H1 (cell line): Measurements from ENCODE around the gene MRPS27. TPM values are rescaled to one million over a fixed set of nuclear protein-coding genes. Genes with fewer than 3 reads are reported as not detected.

ENCODE experiments used
- CTCF ChIA-PET: fragments of 300-600 bp; sonication (Branson Sonifier 250); formaldehyde crosslinking; loops from one replicate; lab custom pipeline; 2021; ENCODE audit not compliant: partially characterized antibody; lab: Charles Lee
- POLR2A ChIA-PET: fragments of 300-600 bp; sonication (Branson Sonifier 250); formaldehyde crosslinking; loops from one replicate; lab custom pipeline; 2021; ENCODE audit warnings: inconsistent platforms; ENCODE audit not compliant: partially characterized antibody; lab: Charles Lee
- DNase-seq, 2 experiments: peaks; one replicate each; pipeline versions ENCODE4 v3.0.0 to v3.0.0-alpha.2; 2010 to 2022; ENCODE audit warnings: low spot score in 2 of 2, low read depth in 1 of 2, mixed read lengths in 1 of 2
- FAIRE-seq: peaks from 2 replicates; lab custom pipeline; 2011; peaks lifted over from hg19 to GRCh38; lab: Jason Lieb, UNC
- H2AFZ ChIP-seq: 2 replicates; pipeline ENCODE4 v1.8.1; 2012; ENCODE audit warnings: low read length, inconsistent platforms
- H2AK5ac ChIP-seq: 2 replicates; pipeline ENCODE4 v1.6.1; 2013; ENCODE audit warnings: low read depth, low read length
- H2BK120ac ChIP-seq: replicated peaks from 2 replicates; pipeline ENCODE3; 2013; ENCODE audit warnings: low read depth, low read length, inconsistent platforms
- H2BK12ac ChIP-seq: 2 replicates; pipeline ENCODE4 v1.6.1; 2013; ENCODE audit warnings: low read depth, low read length
- H2BK15ac ChIP-seq: 2 replicates; pipeline ENCODE4 v1.6.1; 2013; ENCODE audit warnings: low read length
- H2BK20ac ChIP-seq: 2 replicates; pipeline ENCODE4 v1.6.1; 2013; ENCODE audit warnings: low read length
- H2BK5ac ChIP-seq: 2 replicates; pipeline ENCODE4 v1.6.1; 2013; ENCODE audit warnings: low read depth, low read length
- H3K14ac ChIP-seq: 2 replicates; pipeline ENCODE4 v1.6.1; 2013; ENCODE audit warnings: inconsistent platforms; ENCODE audit not compliant: insufficient read length
- H3K18ac ChIP-seq: 2 replicates; pipeline ENCODE4 v1.6.1; 2013; ENCODE audit warnings: low read length; ENCODE audit errors: extremely low read depth
- H3K23ac ChIP-seq: 2 replicates; pipeline ENCODE4 v1.6.1; 2013; ENCODE audit warnings: inconsistent platforms; ENCODE audit not compliant: insufficient read length
- H3K23me2 ChIP-seq: 2 replicates; pipeline ENCODE4 v1.6.1; 2013; ENCODE audit warnings: low read depth, low read length
- H3K27ac ChIP-seq: 2 replicates; pipeline ENCODE4 v1.6.1; 2011; ENCODE audit warnings: low read depth, low read length, inconsistent platforms
- H3K27me3 ChIP-seq, 4 experiments: replicated peaks in 1 of 4; 1 replicate in 1 of 4; 2 replicates in 3 of 4; pipeline versions ENCODE4 v1.6.1 to v1.8.1; 2011 to 2013; ENCODE audit warnings: low read length in 3 of 4, mild to moderate bottlenecking in 3 of 4, inconsistent platforms in 2 of 4, mixed read lengths in 2 of 4, moderate library complexity in 1 of 4; ENCODE audit not compliant: control insufficient read depth in 3 of 4, insufficient read depth in 3 of 4; ENCODE audit errors: extremely low read depth in 1 of 4
- H3K36me3 ChIP-seq, 4 experiments: 2 replicates each; pipeline versions ENCODE4 v1.6.1 to v1.8.1; 2011 to 2013; ENCODE audit warnings: mild to moderate bottlenecking in 4 of 4, low read length in 3 of 4, moderate library complexity in 2 of 4, control low read depth in 1 of 4, inconsistent platforms in 1 of 4; ENCODE audit not compliant: insufficient read depth in 4 of 4, control insufficient read depth in 2 of 4
- H3K4ac ChIP-seq: replicated peaks from 2 replicates; pipeline ENCODE3; 2013; ENCODE audit warnings: low read length, low read depth, mixed read lengths, inconsistent platforms; ENCODE audit not compliant: insufficient read length
- H3K4me1 ChIP-seq, 4 experiments: replicated peaks in 1 of 4; 1 replicate in 1 of 4; 2 replicates in 3 of 4; pipeline versions ENCODE4 v1.6.1 to v1.8.1; 2011 to 2013; ENCODE audit warnings: low read length in 3 of 4, inconsistent platforms in 2 of 4, mixed read lengths in 1 of 4; ENCODE audit not compliant: insufficient read depth in 4 of 4, control insufficient read depth in 3 of 4
- H3K4me2 ChIP-seq, 2 experiments: 2 replicates each; pipeline versions ENCODE4 v1.6.1 to v1.8.1; 2011 to 2013; ENCODE audit warnings: low read depth in 2 of 2, low read length in 2 of 2, control low read depth in 1 of 2, inconsistent platforms in 1 of 2, mild to moderate bottlenecking in 1 of 2; ENCODE audit not compliant: insufficient read depth in 1 of 2
- H3K4me3 ChIP-seq, 4 experiments: fragments of 200-600, 300-600 bp in 1 of 4; sonication (generic), shearing (Covaris generic), sonication (Bioruptor Twin) in 1 of 4; 2 replicates each; pipeline versions ENCODE4 v1.5.1 to v1.8.1; 2011 to 2016; ENCODE audit warnings: low read length in 4 of 4, low read depth in 3 of 4, control low read depth in 2 of 4, inconsistent platforms in 2 of 4, mild to moderate bottlenecking in 2 of 4, mixed read lengths in 1 of 4, moderate library complexity in 1 of 4; ENCODE audit not compliant: insufficient read depth in 2 of 4; ENCODE audit errors: extremely low read depth in 1 of 4
- H3K56ac ChIP-seq: replicated peaks from 2 replicates; pipeline ENCODE3; 2013; ENCODE audit warnings: low read depth, mild to moderate bottlenecking, mixed read lengths, low read length, inconsistent platforms; ENCODE audit not compliant: insufficient read length
- H3K79me1 ChIP-seq: 2 replicates; pipeline ENCODE4 v1.6.1; 2013; ENCODE audit warnings: low read depth, low read length, control low read depth
- H3K79me2 ChIP-seq, 2 experiments: 2 replicates each; pipeline versions ENCODE4 v1.6.1 to v1.8.1; 2012 to 2013; ENCODE audit warnings: low read length in 2 of 2, mild to moderate bottlenecking in 2 of 2, inconsistent platforms in 1 of 2; ENCODE audit not compliant: insufficient read depth in 2 of 2, control insufficient read depth in 1 of 2
- H3K9ac ChIP-seq, 4 experiments: replicated peaks in 1 of 4; 1 replicate in 1 of 4; 2 replicates in 3 of 4; pipeline versions ENCODE4 v1.6.1 to v1.8.1; 2011 to 2013; ENCODE audit warnings: low read depth in 3 of 4, low read length in 3 of 4, control low read depth in 2 of 4, mild to moderate bottlenecking in 2 of 4, moderate library complexity in 2 of 4, inconsistent platforms in 1 of 4; ENCODE audit errors: extremely low read depth in 1 of 4
- H3K9me3 ChIP-seq, 2 experiments: 2 replicates each; pipeline versions ENCODE4 v1.6.1 to v1.8.1; 2012 to 2013; ENCODE audit warnings: mild to moderate bottlenecking in 2 of 2, moderate library complexity in 2 of 2, control low read depth in 1 of 2, inconsistent platforms in 1 of 2, low read depth in 1 of 2, low read length in 1 of 2, mixed read lengths in 1 of 2; ENCODE audit not compliant: insufficient read depth in 2 of 2
- H4K20me1 ChIP-seq, 2 experiments: replicated peaks in 1 of 2; 2 replicates each; pipeline versions ENCODE3 to v1.8.1; 2011 to 2013; ENCODE audit warnings: inconsistent platforms in 2 of 2, low read length in 2 of 2, mild to moderate bottlenecking in 1 of 2; ENCODE audit not compliant: insufficient read depth in 2 of 2, control insufficient read depth in 1 of 2
- H4K5ac ChIP-seq: 2 replicates; pipeline ENCODE4 v1.6.1; 2013; ENCODE audit warnings: low read length, low read depth, mixed read lengths, inconsistent platforms; ENCODE audit not compliant: insufficient read length
- H4K8ac ChIP-seq: 2 replicates; pipeline ENCODE4 v1.8.0; 2013; ENCODE audit warnings: mild to moderate bottlenecking, moderate library complexity, low read length, inconsistent platforms; ENCODE audit not compliant: insufficient read depth; ENCODE audit errors: extremely low read depth
- H4K91ac ChIP-seq: replicated peaks from 2 replicates; pipeline ENCODE3; 2013; ENCODE audit warnings: low read length, mixed read lengths, inconsistent platforms; ENCODE audit not compliant: insufficient read length
- BCL11A ChIP-seq, 2 experiments: IDR thresholded peaks; one replicate each; pipeline ENCODE4 v1.6.1; 2011; ENCODE audit warnings: low read depth in 2 of 2, low read length in 2 of 2, mild to moderate bottlenecking in 2 of 2
- BRCA1 ChIP-seq: IDR thresholded peaks from 2 replicates; pipeline ENCODE4 v1.6.1; 2012; ENCODE audit warnings: low read depth, low read length, improper control_type of control experiment
- CEBPB ChIP-seq: IDR thresholded peaks from 2 replicates; pipeline ENCODE4 v1.6.1; 2012; ENCODE audit warnings: low read depth, low read length
- CREB1 ChIP-seq: IDR thresholded peaks from 2 replicates; pipeline ENCODE4 v1.6.1; 2012; ENCODE audit warnings: inconsistent platforms
- EGR1 ChIP-seq: IDR thresholded peaks from 2 replicates; pipeline ENCODE4 v1.6.1; 2011; ENCODE audit warnings: low read depth, low read length, borderline replicate concordance
- GTF2F1 ChIP-seq: IDR thresholded peaks from 2 replicates; pipeline ENCODE4 v1.6.1; 2012; ENCODE audit warnings: low read depth, low read length, improper control_type of control experiment, borderline replicate concordance
- HDAC6 ChIP-seq: IDR thresholded peaks from one replicate; pipeline ENCODE4 v1.7.1; 2012; ENCODE audit warnings: low read depth, mild to moderate bottlenecking, inconsistent platforms, low read length, moderate library complexity
- MAFK ChIP-seq: IDR thresholded peaks from 2 replicates; pipeline ENCODE4 v1.6.1; 2012; ENCODE audit warnings: low read depth, mild to moderate bottlenecking, improper control_type of control experiment, low read length
- RBBP5 ChIP-seq: IDR thresholded peaks from 2 replicates; pipeline ENCODE4 v1.7.1; 2012; ENCODE audit warnings: low read depth, mild to moderate bottlenecking, inconsistent platforms, low read length, moderate library complexity, borderline replicate concordance
- SAP30 ChIP-seq: fragments of 300-600 bp; sonication (generic); IDR thresholded peaks from 2 replicates; pipeline ENCODE4 v1.7.1; 2012; ENCODE audit warnings: low read length, moderate library complexity, mild to moderate bottlenecking, inconsistent platforms; ENCODE audit not compliant: insufficient read depth, insufficient replicate concordance
- SP2 ChIP-seq: IDR thresholded peaks from 2 replicates; pipeline ENCODE4 v1.6.1; 2012; ENCODE audit warnings: mild to moderate bottlenecking, low read length, inconsistent platforms
- SUZ12 ChIP-seq: fragments of 200-600 bp; sonication (generic); IDR thresholded peaks from 2 replicates; pipeline ENCODE4 v1.6.1; 2012; ENCODE audit warnings: mild to moderate bottlenecking, inconsistent platforms, low read length, moderate library complexity, mixed read lengths
- TAF1 ChIP-seq: IDR thresholded peaks from 2 replicates; pipeline ENCODE4 v1.6.1; 2011; ENCODE audit warnings: mild to moderate bottlenecking, low read depth, low read length
- TCF12 ChIP-seq: IDR thresholded peaks from 2 replicates; pipeline ENCODE4 v1.6.1; 2011; ENCODE audit warnings: low read depth, mild to moderate bottlenecking, low read length
- YY1 ChIP-seq: IDR thresholded peaks from 2 replicates; pipeline ENCODE4 v1.6.1; 2011; ENCODE audit warnings: low read depth, mild to moderate bottlenecking, low read length
- WGBS, 2 experiments: shearing (Covaris generic) in 1 of 2; methylation state at CpG; one replicate each; pipeline versions ENCODE4 v1.1.6 to v1.1.7; 2013 to 2015; ENCODE audit warnings: low lambda C conversion rate in 2 of 2, mixed read lengths in 2 of 2, inconsistent platforms in 1 of 2, low coverage in 1 of 2, missing lambda C conversion rate in 1 of 2; ENCODE audit not compliant: insufficient replicate concordance in 2 of 2, insufficient coverage in 1 of 2, insufficient read length in 1 of 2; ENCODE audit errors: extremely low coverage in 1 of 2, missing lambda C conversion rate in 1 of 2; 5-methylcytosine and 5-hydroxymethylcytosine counted together
- polyA plus RNA-seq, 7 experiments: library from polyadenylated mRNA; depleted of rRNA in 3 of 7; stranded (reverse) in 5 of 7; unstranded in 2 of 7; fragments of >200 nt in 5 of 7; fragments of 200-250 nt in 2 of 7; gene quantifications; 1 replicate in 5 of 7; 2 replicates in 1 of 7; 4 replicates in 1 of 7; pipeline versions ENCODE4 v1.2.1 to v1.2.3, GENCODE V29; 2011 to 2013; ENCODE audit warnings: missing spikeins in 2 of 7, mixed read lengths in 2 of 7
- total RNA-seq: library from RNA; stranded (reverse); fragmentation: NEBNext Ultra II Directional; extraction: Animal tissue kit (Norgen Biotek cat#: 25700); gene quantifications from 2 replicates; pipeline ENCODE4 v1.2.1, GENCODE V29; 2021

The MRPS27 gene
- total and polyA plus RNA-seq, 2 of the 8 experiments (the other 6 are each of a cell fraction or from before 2014, with no cell fraction given) = 93.2 to 102 TPM

DNA sequence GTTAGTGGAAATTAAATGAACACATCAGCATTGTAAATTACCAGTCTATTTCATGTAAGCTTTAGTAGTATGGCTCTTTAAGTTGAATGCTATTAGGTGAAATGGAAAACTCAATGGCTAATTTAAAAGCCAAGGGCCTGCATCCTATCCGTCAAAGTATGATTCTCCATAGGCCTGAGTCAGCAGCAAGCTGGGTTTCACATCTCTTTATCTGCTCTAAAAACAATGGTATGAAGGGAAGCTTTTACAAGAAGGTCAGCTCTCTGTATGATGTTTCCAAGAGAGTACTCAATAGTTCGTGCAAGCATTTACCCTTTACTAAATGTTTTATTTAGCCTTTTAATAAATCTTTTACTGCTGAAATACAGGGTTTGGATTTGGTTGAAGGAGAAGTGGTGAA, 149.9 kb downstream of the MRPS27 start:
- no peak overlapping the region for H2AK5ac ChIP-seq
- TF ChIP-seq MAFK = no peak
- no peak for TF ChIP-seq YY1
- TF ChIP-seq GTF2F1 = no peak
- TF ChIP-seq SAP30 = no peak
- TF ChIP-seq CREB1 = no peak
- TF ChIP-seq TAF1 = no peak
- no peak for TF ChIP-seq SUZ12
- no peak for TF ChIP-seq RBBP5
- no peak for TF ChIP-seq BCL11A (IDR thresholded peaks at IDR 0.05; ENCODE audit: low read depth in 2 of 2, low read length in 2 of 2)
- no peak for TF ChIP-seq EGR1
- no peak for TF ChIP-seq HDAC6
- TF ChIP-seq SP2 = no peak
- no peak for TF ChIP-seq BRCA1
- TF ChIP-seq CEBPB = no peak
- no peak for TF ChIP-seq TCF12

More for the DNA sequence above, 149.9 kb downstream of the MRPS27 start:
- Histone ChIP-seq H2BK120ac (no peak overlapping the region), H3K4me2 (no peak overlapping the region), H3K27me3 (no peaks in the 10 kb centered on the region), H3K23me2 (no peaks in the 10 kb centered on the region), H2BK5ac (no peak overlapping the region), H2BK12ac (no peak overlapping the region), H3K18ac (no peak overlapping the region), H4K8ac (no peak overlapping the region), H3K36me3 (no peaks in the 10 kb centered on the region), H3K4me1 (peaks cover 2 to 22% (median 18%) of the 10 kb centered on the region in 4 experiments; a peak in 6 of 7 replicates), H3K4me3 (no peak overlapping the region), H4K5ac (no peak overlapping the region), H4K91ac (no peak overlapping the region), H3K27ac (no peak overlapping the region), H4K20me1 (no peaks in the 10 kb centered on the region), H3K4ac (no peak overlapping the region), H2AFZ (no peak overlapping the region), H3K79me1 (0 out of 2 replicates have a peak, but pooled peaks cover 2% of the 10 kb centered on the region), H3K9me3 (no peaks in the 10 kb centered on the region), H2BK15ac (no peak overlapping the region), H3K9ac (no peak overlapping the region), H3K56ac (no peak overlapping the region), H3K14ac (no peak overlapping the region), H2BK20ac (no peak overlapping the region), H3K79me2 (no peaks in the 10 kb centered on the region), H3K23ac (no peak overlapping the region)
- FAIRE-seq (no peak), DNase-seq (no peak)
- POLR2A ChIA-PET = interaction anchor here (1.1 kb wide), 1 partner anchor 15 kb away, joined by 3 read pairs; no protein-coding TSS in a partner anchor
- 83% methylated on average over 2 of the region's 2 CpGs; no CpG with 5 or more reads in 1 of the 2 experiments for whole genome bisulfite sequencing, 2 experiments
- CTCF ChIA-PET = interaction anchor here (0.6 to 1.5 kb wide), 5 partner anchors 10 to 499 kb away, joined by 3 to 4 read pairs (median 3); no protein-coding TSS in a partner anchor
